Uterus (tissue), 2 donors: ENCODE results near the gene DPM1.

Source experiments
- CTCF ChIP-seq, 4 experiments: fragments of 200-600 bp in 2 of 4; fragments of 450-650 bp in 2 of 4; sonication (generic) in 2 of 4; IDR thresholded peaks; one replicate each; pipeline ENCODE4 v1.5.1; 2016 to 2019; ENCODE audit warnings: antibody characterized with exemption in 4 of 4, mild to moderate bottlenecking in 2 of 4, moderate library complexity in 1 of 4
- POLR2A ChIP-seq, 2 donors: fragments of 450-650 bp; IDR thresholded peaks; one replicate each; pipeline ENCODE4 v1.6.1; 2016; ENCODE audit warnings: antibody characterized with exemption in 2 of 2, mild to moderate bottlenecking in 1 of 2, moderate library complexity in 1 of 2

- peak in 1 of 4 experiments; percentile 12 for TF ChIP-seq CTCF (IDR thresholded peaks at IDR 0.05)
- peak in 1 of 2 donors; percentile 77 for TF ChIP-seq POLR2A (IDR thresholded peaks at IDR 0.05)
Measured at GRCh38 chr20:50957798-50958614, at the start of gene DPM1.
